Measurements from ENCODE around the gene TMEM106C. TPM values are rescaled to one million over a fixed set of nuclear protein-coding genes. Genes with fewer than 3 reads are reported as not detected.

TMEM106C gene, protein sequence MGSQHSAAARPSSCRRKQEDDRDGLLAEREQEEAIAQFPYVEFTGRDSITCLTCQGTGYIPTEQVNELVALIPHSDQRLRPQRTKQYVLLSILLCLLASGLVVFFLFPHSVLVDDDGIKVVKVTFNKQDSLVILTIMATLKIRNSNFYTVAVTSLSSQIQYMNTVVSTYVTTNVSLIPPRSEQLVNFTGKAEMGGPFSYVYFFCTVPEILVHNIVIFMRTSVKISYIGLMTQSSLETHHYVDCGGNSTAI
- polyA plus RNA-seq (ENCODE audit: insufficient read length in 4 of 4), result 100 to 1,000 TPM; 126 to 146 (median 133) TPM

DNA sequence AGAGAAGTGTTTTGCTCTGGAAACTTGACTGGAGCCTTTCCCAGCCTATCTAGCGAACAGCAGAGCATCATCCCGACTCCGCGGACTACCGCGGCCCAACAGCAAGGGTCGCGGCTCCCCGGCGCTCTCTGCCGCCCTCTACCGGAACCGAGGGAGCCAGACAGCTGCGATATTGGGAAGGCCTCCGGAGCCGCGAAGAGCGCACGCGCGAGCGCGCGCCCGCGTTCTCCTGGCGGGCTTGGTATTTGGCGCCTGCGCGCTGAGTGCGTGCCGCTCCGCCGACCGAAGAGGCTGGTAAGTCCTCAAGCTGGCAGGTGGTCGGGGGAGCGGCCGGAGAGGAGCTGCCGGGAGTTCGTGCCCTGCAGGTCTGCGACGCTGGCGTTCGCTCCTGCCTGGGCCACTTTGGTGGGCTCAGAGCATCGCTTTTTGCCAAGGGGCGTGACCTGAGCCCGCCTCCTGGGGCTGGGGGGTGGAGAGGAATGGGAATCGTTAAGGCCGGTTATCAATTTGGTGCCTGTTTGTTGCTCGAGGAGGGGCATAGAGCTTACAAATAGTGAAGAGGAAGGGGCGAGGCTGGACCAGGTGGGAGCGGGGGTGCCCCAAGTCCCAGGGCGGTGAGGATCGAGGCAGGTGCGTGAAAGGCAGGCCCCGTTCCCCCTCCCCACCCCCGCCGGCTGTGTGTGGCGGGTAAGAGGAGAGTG is at the start of gene TMEM106C:
Gene TMEM106C, plus strand, starts transcription at position 257 of the 701 bp plus-strand sequence. CDS start 641 bp downstream, outside the sequence.
- peak; percentile 91 to 94 (median 92) for DNase-seq (ENCODE audit: low read depth in 4 of 4, low spot score in 3 of 4)

DNA sequence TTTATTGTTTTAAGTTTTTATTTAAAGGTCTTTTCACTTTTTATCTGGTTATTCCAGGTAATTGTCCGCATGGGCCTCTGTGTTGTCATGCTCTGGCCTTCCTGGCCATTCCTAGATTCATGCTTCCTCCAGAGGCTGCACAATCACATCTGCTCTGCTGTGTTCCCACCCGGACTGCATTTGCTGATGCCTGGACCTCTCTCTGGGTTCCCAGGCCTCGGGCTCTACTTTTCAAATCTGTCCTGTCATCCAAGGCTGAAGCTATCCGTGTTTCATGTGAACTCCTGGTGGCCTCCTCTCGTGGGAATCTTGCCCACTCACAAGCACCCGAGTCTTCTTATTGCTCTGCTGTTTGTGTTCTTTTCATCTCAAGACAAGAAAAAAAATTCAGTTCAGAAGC is 42.5 kb upstream of the TMEM106C start:
- no peak for DNase-seq (ENCODE audit: low read depth in 4 of 4, low spot score in 3 of 4)

DNA sequence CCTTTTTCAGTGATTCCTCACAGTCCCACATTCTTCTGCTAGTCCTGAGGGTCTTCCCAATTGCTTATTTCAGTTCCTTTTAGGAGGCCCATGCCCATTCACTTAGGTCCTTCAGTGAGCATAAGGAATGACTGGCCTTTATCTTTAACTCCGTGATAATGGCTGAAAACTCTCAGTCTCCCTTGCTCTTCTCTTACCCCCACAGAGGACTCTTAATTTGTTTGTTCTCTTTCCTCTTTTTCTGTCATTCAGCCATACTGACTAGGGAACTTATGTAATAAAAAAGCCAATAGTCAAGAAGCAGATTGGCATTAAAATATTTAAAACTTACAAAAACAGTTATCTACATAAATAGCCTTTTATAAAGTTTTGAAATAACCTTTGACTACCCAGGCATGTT is 41.5 kb upstream of the TMEM106C start:
- no peak for DNase-seq (ENCODE audit: low read depth in 4 of 4, low spot score in 3 of 4)

DNA sequence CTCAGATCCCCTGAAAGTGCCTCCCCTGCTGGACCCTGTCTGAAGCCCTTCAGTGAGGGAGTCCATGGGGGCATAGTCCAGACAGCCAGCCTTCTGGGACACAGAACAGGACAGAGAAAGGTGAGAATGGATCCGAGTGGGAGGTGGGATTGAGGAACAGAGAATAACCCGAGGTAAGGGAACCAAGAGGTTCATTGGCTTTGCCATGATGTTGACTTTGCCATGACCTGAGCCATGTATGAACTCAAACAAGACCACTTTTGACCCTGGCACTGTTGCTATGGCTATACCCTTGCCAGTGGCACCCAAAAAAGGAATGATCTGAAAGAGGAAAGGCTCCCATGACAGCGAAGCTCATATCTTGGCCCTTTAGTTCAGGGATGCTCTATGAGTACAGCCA is 36.0 kb upstream of the TMEM106C start:
- DNase-seq (ENCODE audit: low read depth in 4 of 4, low spot score in 3 of 4), result no peak

DNA sequence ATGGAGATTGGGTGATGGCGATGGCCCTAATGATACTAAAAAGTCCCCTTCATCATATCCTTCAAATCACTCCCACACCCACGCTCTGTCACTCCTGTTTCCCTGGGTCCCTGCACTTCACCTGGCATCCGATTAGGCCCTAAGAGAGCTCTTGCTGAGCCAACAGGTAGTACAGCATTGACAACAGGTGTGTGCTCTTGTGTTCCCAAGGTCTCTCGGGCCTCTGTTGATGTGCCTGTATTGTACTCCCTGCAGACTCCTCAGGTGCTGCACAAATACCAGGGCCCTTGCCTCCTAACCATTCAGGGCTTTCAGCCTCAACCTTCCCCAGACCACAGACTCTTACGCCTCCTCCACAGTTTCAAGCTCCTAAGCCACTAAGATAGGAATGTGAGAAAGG is 32.8 kb upstream of the TMEM106C start:
- no peak for DNase-seq (ENCODE audit: low read depth in 4 of 4, low spot score in 3 of 4)

DNA sequence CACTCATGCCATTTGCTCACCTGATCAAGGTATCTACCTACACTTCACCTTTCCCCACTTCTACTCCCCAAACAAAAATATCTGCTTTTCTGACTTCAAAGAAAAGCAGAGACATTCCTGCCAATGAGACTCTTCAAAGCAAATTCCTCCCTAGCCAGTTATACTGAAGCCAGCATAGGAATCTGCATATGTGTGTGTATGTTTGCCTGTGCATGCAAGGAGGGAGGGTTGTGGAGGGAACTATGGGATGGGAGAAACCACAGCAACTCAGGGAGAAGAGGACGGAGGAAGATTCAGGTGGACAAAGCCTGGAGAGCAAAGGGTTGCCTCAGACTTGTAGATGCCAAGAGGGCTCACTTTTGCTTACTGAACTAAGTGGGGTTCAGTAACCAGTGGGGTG is 32.2 kb upstream of the TMEM106C start:
- DNase-seq (ENCODE audit: low read depth in 4 of 4, low spot score in 3 of 4), result no peak

DNA sequence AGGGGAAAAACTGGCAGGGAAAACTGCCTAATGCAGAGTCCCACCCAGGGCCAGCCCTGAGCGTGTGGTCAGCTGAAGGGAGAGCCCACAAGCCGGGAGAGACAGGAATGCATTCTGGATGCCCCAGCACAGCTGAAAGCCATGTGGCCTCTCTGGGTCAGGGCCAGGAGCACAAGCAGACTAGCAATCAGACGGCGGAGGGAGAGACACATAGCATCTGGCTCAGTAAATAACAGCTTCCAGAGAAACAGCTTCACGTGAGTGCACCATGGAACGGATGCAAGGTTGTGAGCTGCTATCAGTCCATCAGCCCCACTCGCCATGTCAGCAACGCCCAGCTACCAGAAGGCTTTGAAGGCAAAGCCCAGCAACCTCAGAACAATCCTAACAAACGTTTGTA is 28.2 kb upstream of the TMEM106C start:
- DNase-seq (ENCODE audit: low read depth in 4 of 4, low spot score in 3 of 4), result no peak

DNA sequence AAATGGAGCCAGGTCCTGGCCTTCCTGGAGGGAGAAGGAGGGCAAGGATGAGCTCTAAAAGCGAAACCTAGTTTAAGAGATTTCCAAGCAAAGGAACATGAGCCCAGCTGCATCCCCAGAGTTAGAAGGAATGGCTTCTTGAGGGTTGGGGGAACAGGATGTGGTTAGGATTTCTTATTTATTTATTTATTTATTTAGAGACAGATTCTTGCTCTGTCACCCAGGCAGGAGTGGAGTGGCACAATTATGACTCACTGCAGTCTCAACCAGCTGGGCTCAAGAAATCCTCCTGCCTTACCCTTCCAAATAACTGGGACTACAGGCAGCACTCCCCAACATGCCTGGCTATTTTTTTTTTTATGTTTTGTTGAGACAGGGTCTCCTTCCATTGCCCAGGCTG is 25.3 kb upstream of the TMEM106C start:
- DNase-seq (ENCODE audit: low read depth in 4 of 4, low spot score in 3 of 4), result no peak

DNA sequence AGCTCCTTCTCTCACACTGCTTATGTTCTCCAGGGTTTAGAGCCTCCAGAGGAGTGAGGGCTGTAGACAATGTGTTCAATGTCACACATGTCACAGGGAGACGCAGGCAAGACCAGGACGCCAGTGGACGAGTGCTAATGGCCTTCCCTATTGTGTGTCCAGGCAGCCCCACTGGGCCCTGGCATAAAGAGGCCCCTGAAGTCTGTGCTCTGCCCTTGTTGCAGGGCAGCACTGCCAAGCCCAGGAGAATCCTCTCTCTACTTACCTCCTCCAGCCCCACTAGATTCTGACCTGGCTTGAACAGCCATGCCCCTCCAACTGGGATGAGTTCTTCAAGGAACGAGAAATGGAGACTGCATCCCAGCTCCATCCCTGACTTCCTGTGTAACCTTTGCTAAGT is 24.8 kb upstream of the TMEM106C start:
- DNase-seq (ENCODE audit: low read depth in 4 of 4, low spot score in 3 of 4), result no peak

DNA sequence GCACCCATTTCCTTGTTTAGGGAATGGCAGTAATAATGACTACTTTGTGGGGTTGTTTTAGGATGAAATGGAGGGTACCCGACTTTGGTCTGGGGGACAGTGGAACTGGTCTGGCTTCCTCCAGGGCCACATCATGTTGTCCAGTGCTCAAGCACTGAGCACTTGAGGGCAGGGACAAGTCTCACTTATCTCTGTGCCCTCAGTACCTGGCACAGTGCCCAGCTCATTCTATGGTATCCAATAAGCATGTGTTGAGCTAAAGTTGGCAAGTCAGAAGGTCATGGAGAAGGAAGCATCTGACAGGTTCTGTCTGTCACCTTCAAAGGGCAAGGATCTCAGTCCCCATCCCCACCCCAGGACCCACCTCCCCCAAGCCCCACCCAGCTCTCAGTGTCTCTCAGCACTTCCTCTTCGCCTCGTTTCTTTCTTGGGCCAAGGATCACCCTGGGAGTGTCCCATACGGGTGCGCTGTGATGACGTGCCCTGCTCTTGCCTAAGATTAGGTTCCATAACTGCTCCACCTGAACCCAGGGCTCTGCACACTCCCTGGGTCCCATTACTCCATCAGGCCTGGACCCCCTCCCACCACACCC is 24.3 kb upstream of the TMEM106C start:
- no peak for DNase-seq (ENCODE audit: low read depth in 4 of 4, low spot score in 3 of 4)

DNA sequence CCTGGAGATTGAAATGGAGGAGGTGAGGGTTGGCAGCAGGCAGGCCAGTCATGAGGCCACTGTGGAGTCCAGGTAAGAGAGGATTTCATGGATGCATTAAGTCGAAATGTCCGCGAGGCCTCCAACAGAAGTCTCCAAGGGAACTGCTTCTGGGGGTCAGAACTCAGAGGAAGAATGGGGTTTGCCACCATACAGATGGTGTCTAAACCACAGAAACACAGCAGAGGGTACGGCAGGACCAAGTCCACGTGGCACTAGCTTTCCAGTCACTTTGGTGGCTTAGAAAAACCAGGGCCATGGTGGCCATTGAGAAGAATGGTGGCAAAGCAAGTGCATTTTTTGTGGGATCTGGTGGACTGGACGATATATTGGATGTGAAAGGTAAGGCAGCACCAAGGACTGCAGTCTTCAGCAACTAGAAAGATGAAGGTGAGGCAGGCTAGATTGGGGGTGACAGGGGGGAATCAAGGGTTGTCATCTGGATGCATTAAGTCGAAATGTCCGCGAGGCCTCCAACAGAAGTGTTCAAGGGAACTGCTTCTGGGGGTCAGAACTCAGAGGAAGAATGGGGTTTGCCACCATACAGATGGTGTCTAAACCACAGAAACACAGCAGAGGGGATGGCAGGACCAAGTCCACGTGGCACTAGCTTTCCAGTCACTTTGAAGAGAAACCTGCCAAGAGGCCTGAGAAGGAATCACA is 22.5 kb upstream of the TMEM106C start:
- DNase-seq (ENCODE audit: low read depth in 4 of 4, low spot score in 3 of 4), result no peak

DNA sequence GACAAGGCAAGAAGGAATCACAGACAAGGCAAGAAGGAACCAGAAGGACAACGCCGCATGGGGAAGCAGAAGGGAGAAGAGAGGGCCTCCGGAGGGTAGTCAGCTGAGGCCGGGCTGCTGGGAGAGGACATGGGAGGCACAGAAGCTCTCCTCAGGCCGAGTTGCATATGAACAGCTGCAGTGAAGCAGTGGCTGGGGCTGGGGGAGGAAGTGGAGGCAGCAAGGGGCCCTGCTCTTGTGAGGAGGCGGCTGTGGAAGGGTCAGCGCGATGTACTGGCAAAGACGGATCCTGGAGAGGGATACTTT is 22.0 kb upstream of the TMEM106C start:
- no peak for DNase-seq (ENCODE audit: low read depth in 4 of 4, low spot score in 3 of 4)

DNA sequence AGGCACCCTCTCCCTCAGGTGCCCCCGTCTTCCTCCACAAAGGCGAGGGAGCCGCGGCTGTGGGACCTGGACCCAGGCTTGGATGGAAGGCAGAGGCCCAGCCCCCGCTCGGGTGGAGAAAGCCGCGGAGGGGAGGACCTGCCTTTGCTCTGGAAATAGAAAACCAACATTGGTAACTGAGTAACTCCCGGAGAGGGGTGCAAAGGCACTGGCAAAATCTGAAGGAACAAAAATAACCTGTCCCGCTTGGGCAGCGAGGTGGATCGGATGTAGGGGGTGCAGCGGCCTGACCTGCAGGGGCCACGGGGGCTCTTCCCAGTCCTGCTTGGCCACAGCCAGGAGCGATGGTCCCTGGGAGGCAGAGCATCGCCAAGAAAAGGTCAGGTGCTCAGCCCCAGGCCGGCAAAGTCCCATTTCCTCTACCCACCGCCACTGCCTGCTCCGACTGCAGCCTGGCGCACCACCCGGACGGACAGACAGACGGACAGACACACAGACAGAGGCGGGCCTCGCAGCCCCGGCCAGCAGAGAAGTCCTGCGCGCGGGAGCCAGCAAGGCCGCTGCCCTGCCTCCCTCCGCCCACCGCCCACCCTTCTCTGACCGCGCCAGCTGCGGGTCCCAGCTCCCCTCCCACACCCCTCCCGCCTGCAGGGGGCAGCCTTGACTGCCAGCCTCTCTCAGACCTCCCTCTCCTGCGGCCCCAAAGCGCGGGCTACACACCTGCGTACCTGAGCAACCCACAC is 21.4 kb upstream of the TMEM106C start:
- no peak for DNase-seq (ENCODE audit: low read depth in 4 of 4, low spot score in 3 of 4)

DNA sequence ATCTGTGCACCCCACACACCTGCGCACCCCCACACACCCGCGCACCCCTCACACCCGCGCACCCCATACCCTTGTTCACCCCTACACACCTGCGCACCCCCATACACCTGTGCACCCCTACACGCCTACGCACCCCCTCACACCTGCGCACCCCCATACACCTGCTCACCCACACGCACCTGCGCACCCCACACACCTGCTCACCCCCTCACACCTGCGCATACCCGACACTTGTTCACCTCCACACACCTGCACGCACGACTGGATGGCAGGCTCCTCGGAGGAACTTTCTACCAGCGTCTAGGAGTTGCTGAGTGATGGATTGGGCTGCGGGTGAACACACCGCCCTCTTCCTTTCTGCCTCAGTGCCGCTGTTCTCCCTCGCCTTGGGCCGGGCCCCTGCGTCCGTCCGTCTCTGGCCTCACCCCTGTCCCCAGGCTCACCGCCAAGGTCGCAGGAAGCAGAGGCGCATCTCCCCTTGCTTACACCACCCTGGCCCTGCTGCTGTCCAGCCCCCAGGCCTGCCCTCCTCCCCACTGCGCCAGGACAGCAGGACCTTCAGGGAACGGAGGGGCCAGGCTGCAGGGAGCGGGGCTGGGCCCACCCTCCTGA is 20.7 kb upstream of the TMEM106C start:
- DNase-seq (ENCODE audit: low read depth in 4 of 4, low spot score in 3 of 4), result no peak

DNA sequence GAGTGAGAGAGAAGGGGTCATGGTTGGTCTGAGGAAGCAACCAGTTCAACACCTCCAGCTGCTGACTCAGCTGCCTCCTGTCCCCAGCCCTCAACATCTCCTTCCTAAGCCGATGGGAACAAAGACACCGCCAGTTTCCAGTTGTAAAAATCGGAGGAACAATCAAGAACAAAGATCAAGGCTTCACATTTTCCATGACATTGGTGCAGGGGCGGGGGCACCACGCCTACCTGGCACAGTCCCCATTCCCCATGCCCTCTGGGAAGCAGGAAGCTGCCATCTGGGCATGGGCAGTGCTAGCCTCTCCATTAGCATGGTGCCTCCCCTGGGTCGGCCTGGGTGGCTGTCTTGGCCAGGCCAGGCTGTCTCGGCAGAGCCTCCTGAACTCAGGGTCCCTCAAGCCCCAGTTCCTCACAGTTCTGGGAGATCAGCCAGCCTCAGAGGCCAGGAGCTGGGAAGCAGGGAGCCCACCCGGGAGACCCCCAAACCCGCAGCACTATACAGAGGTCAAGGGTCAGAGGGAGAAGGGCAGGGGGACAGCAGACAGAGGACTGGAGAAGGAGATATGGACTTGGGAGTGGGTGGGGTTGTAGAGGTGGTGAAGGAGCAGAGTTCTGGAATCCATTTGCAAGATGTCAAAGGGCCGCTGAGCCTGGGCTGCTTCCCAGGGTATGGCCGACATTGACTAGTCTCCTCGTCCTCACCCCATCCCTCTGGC is 19.6 kb upstream of the TMEM106C start:
- no peak for DNase-seq (ENCODE audit: low read depth in 4 of 4, low spot score in 3 of 4)

DNA sequence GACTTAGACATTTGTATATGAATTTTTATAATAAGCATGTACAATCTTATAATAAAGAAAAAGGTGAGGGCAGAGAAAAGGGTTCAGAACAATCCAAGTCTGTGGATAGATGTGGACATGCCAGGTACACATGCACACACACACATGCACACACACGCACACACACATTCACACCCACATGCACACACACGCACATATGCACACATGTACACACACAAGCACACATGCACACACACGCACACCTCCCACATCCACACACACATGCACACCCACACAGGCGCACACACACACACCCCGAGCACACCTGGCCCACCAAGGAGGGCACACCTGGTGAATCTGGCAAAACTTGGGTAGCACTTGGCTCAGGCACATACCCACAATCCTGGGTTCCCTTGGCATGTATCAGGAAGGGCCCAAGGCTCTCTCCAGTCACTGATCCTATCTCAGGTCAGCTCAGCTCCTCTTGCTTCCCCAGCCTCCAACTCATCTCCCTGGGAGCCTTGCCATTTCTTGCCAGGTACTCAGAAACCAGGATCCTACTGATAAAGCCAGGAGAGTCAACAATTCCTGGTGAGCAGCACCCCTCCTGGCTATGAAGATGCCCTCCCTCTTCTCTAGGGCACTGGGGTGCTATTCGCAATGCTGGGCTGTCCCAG is 18.6 kb upstream of the TMEM106C start:
- no peak for DNase-seq (ENCODE audit: low read depth in 4 of 4, low spot score in 3 of 4)

DNA sequence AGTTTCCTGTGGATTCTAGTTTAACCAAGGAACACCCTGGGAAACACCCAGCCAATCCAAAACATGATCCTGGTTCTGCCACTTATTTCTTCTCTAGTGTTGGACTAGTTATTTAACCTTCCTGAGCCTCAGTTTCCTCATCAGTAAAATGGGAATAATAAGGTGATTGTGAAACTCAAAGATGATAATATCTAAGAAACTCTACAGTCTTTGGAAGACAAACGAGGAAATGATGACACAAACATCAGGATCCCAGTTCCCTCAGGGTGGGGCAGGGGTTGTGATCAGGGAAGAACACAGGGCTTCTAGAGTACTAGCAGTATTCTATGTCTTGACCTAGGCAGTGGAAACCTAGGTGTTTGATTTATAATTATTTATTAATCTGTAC is 18.1 kb upstream of the TMEM106C start:
- no peak for DNase-seq (ENCODE audit: low read depth in 4 of 4, low spot score in 3 of 4)

DNA sequence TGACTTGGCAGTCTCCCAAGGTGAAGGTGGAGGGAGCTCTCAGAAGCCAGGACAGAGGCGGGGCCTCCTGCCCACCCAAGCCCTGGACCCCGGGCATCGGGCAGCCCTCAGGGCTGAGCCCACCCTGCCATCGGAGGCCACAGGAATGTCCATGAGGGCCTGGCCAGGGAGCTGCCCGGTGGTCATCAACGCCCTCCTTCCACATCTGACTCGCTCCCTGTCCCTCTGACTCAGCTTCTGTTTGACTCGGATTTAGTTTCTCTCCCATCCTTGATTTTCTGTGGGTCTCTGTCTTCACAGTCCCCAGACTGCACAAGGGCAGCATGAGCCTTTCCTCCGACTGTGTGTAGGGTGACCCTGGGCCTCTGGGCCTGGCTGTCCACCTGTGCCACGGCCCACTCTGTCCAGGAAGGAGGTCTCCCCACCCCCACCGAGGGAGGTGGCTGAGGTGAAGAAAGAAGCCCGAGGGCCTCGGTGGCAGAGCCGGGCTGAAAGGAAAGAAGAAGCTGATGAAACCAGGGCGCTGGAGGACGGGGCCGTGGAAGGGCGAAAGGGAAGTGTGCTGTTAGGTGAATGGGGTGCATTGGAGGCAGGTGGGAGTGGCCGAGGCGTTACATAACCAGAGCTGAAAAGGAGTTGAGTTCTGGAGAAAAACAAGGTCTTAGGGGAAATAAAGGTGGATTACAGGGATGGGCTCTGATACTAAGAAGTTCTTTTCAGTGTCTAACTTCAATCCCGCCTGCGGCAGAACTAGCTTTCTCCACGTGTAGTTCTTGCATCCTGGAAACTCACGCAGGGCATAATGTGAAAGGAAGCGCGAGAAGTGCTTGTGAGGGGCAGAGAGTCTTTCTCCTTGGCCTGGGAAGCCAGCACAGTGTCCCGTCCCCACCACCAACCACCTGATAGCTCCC is 16.7 kb upstream of the TMEM106C start:
- no peak for DNase-seq (ENCODE audit: low read depth in 4 of 4, low spot score in 3 of 4)
